ENCODE measurements around the gene TUBB1. TPM values are rescaled to one million over a fixed set of nuclear protein-coding genes. Genes with fewer than 3 reads are reported as not detected.
A peak's percentile ranks its signal among the peaks of the same experiment; 100 is the strongest.

The TUBB1 gene
- total and polyA plus RNA-seq, 2 of the 13 experiments (the other 11 are each of a cell fraction or from before 2014, with no cell fraction given): 0.11 to 57.6 TPM

- Histone ChIP-seq H4K20me1 (ENCODE audit: insufficient read depth, low read length) (peaks cover 21% of the 10 kb centered on the region), H3K27ac (ENCODE audit: extremely low read length, insufficient read depth, low read length) (no peak overlapping the region), H3K27me3 (ENCODE audit: control insufficient read depth in 1 of 2, insufficient read depth in 2 of 2, low read length in 2 of 2) (no peaks in the 10 kb centered on the region), H3K4me1 (ENCODE audit: insufficient read depth, low read length) (peaks cover 73% of the 10 kb centered on the region), H3K79me2 (ENCODE audit: insufficient read depth, low read length) (peaks cover 29% of the 10 kb centered on the region), H3K4me3 (replicated peaks in 1 of 3; ENCODE audit: insufficient read depth in 1 of 3, low read depth in 2 of 3, low read length in 3 of 3) (no peak overlapping the region), H2AFZ (ENCODE audit: low read length) (no peak overlapping the region), H3K36me3 (replicated peaks in 1 of 2; ENCODE audit: control insufficient read depth in 1 of 2, insufficient read depth in 2 of 2, low read length in 2 of 2) (peaks cover 55 to 83% of the 10 kb centered on the region in 2 experiments), H3K9me3 (ENCODE audit: low read length) (no peaks in the 10 kb centered on the region), H3K9ac (ENCODE audit: insufficient read depth, low read depth, low read length) (no peak overlapping the region), H3K4me2 (ENCODE audit: low read depth, low read length) (no peak overlapping the region)
- 97% methylated on average over 6 of the region's 6 CpGs for whole genome bisulfite sequencing (ENCODE audit: low lambda C conversion rate)
- FAIRE-seq (no peak), DNase-seq (ENCODE audit: low spot score) (no peak), ATAC-seq (no peak)
- intact Hi-C loops (cut with micrococcal nuclease; ENCODE audit: unreplicated experiment) (no loop called here), in situ Hi-C loops (cut with HindIII; ENCODE audit: extremely low pct_ligation_motif_present, low pct_unique_long_range_greater_than_20kb) (no loop called here)
- ChIA-PET POLR2A (interaction anchor here (1.4 kb wide), 1 partner anchor 44 kb away, joined by 6 read pairs; the partner anchor contains the start of gene ATP5F1E), CTCF (ENCODE audit: low intra/inter-chr PET ratio, low total read pairs) (no interaction called here)
- no TSS peak for BruUV-seq (replicated peaks)
- no peak for TF ChIP-seq IRF1 (CRISPR knock-in tag; IDR thresholded peaks at IDR 0.05; ENCODE audit: low read depth)
- no peak for TF ChIP-seq ATF3 (CRISPR knock-in tag; IDR thresholded peaks at IDR 0.05)
- peak; percentile 50 for TF ChIP-seq RBM22 (optimal IDR thresholded peaks at IDR 0.05; ENCODE audit: low read length)
These were observed 30.7 kb upstream of the TUBB1 start for GRCh38 chr20:58988565-58988882.

GRCh38 chr20:58989196-58989595 is 30.0 kb upstream of the TUBB1 start:
- in situ Hi-C loops (cut with HindIII; ENCODE audit: extremely low pct_ligation_motif_present, low pct_unique_long_range_greater_than_20kb) (no loop called here), intact Hi-C loops (cut with micrococcal nuclease; ENCODE audit: unreplicated experiment) (no loop called here)
- DNase-seq (ENCODE audit: low spot score) (no peak), ATAC-seq (no peak), FAIRE-seq (no peak)
- no peak overlapping the region for H3K9ac ChIP-seq (ENCODE audit: insufficient read depth, low read depth, low read length)
- no peak for TF ChIP-seq PHB2 (IDR thresholded peaks at IDR 0.05; ENCODE audit: partially characterized antibody)
- no peak for TF ChIP-seq ZFP82 (CRISPR knock-in tag; IDR thresholded peaks at IDR 0.05; ENCODE audit: borderline replicate concordance)
- TF ChIP-seq ZFX (CRISPR knock-in tag; IDR thresholded peaks at IDR 0.05; ENCODE audit: low read depth): no peak
- TF ChIP-seq CBFB (CRISPR knock-in tag; IDR thresholded peaks at IDR 0.05): no peak
- H3K27ac ChIP-seq (ENCODE audit: extremely low read length, insufficient read depth, low read length): no peak overlapping the region
- TSS peak; percentile 8 for BruUV-seq (replicated peaks)
- ChIA-PET POLR2A (no interaction called here), CTCF (ENCODE audit: low intra/inter-chr PET ratio, low total read pairs) (no interaction called here)
- no peak overlapping the region for H3K4me3 ChIP-seq (replicated peaks in 1 of 3; ENCODE audit: insufficient read depth in 1 of 3, low read depth in 2 of 3, low read length in 3 of 3)
- peaks cover 60 to 89% of the 10 kb centered on the region in 2 experiments for H3K36me3 ChIP-seq (replicated peaks in 1 of 2; ENCODE audit: control insufficient read depth in 1 of 2, insufficient read depth in 2 of 2, low read length in 2 of 2)
- no peak overlapping the region for H3K4me2 ChIP-seq (ENCODE audit: low read depth, low read length)
- H3K4me1 ChIP-seq (ENCODE audit: insufficient read depth, low read length): peaks cover 69% of the 10 kb centered on the region
- H4K20me1 ChIP-seq (ENCODE audit: insufficient read depth, low read length): peaks cover 16% of the 10 kb centered on the region
- no peaks in the 10 kb centered on the region for H3K9me3 ChIP-seq (ENCODE audit: low read length)
- H2AFZ ChIP-seq (ENCODE audit: low read length): no peak overlapping the region
- H3K27me3 ChIP-seq (ENCODE audit: control insufficient read depth in 1 of 2, insufficient read depth in 2 of 2, low read length in 2 of 2): no peaks in the 10 kb centered on the region
- H3K79me2 ChIP-seq (ENCODE audit: insufficient read depth, low read length): peaks cover 22% of the 10 kb centered on the region
- WGBS (ENCODE audit: low lambda C conversion rate): 97% methylated on average over 10 of the region's 10 CpGs
